ENCODE data around the gene LIPI. TPM values are rescaled to one million over a fixed set of nuclear protein-coding genes. Genes with fewer than 3 reads are reported as not detected.

LIPI gene
- total and polyA plus RNA-seq, 2 of the 13 experiments (the other 11 are each of a cell fraction or from before 2014, with no cell fraction given): not detected

DNA sequence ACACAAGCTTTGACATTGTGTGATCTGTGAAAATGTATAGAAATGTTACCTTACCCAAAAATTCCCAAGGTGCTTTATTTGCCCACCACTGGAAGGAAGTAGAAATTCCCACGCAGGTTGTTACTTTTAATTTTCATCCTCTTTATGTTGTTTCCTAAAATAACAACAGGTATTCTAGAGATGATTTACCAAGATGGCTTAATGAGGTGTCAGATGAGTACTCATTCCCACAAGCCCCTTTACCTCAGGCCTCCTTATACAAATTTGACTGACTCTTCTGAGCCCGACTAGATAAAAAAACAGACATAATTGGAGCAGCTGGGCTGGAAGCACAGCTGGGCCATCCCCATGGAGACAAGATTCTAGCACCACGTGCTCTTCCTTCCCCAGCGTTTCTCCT, 114.6 kb downstream of the LIPI start (continued):
- no peak for TF ChIP-seq ZNF776 (CRISPR knock-in tag; IDR thresholded peaks at IDR 0.05)

DNA sequence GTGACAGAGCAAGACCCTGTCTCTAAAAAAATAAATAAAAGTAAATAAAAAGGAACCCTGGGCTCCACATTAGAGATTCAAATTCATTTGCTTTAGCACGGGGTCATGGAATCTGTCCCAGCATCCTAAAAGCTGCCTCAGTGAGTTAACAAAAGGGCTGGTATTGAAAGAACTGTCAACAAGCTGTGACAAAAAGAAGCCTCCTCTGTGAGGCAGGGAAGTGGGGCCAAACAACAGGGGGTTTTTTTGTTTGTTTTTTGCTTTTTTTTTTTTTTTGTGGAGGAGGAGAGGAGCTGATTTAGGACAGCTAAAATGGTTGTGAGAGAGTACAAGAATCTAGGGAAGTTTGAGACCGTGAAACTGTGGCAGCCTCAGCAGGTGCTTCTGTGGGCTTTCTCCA, 115.7 kb downstream of the LIPI start:
- in situ Hi-C loops (cut with HindIII; ENCODE audit: extremely low pct_ligation_motif_present, low pct_unique_long_range_greater_than_20kb) (no loop called here), intact Hi-C loops (cut with micrococcal nuclease; ENCODE audit: unreplicated experiment) (no loop called here)
- Histone ChIP-seq H3K79me2 (ENCODE audit: insufficient read depth, low read length) (no peaks in the 10 kb centered on the region), H4K20me1 (ENCODE audit: insufficient read depth, low read length) (no peaks in the 10 kb centered on the region), H3K27me3 (ENCODE audit: control insufficient read depth in 1 of 2, insufficient read depth in 2 of 2, low read length in 2 of 2) (no peaks in the 10 kb centered on the region), H3K9me3 (ENCODE audit: low read length) (no peaks in the 10 kb centered on the region), H2AFZ (ENCODE audit: low read length) (no peak overlapping the region), H3K4me3 (replicated peaks in 1 of 3; ENCODE audit: insufficient read depth in 1 of 3, low read depth in 2 of 3, low read length in 3 of 3) (no peak overlapping the region), H3K27ac (ENCODE audit: extremely low read length, insufficient read depth, low read length) (no peak overlapping the region), H3K9ac (ENCODE audit: insufficient read depth, low read depth, low read length) (no peak overlapping the region), H3K4me1 (ENCODE audit: insufficient read depth, low read length) (no peaks in the 10 kb centered on the region), H3K36me3 (replicated peaks in 1 of 2; ENCODE audit: control insufficient read depth in 1 of 2, insufficient read depth in 2 of 2, low read length in 2 of 2) (no peaks in the 10 kb centered on the region; a peak in 1 of 5 replicates), H3K4me2 (ENCODE audit: low read depth, low read length) (no peak overlapping the region)
- TF ChIP-seq ZNF431 (CRISPR knock-in tag; IDR thresholded peaks at IDR 0.05; ENCODE audit: borderline replicate concordance, low read depth): no peak
- TF ChIP-seq TP53 (CRISPR knock-in tag; conservative IDR thresholded peaks at IDR 0.05): no peak
- TF ChIP-seq EHMT2 (IDR thresholded peaks at IDR 0.05; ENCODE audit: borderline replicate concordance, low read depth, low read length): no peak
- no peak for TF ChIP-seq ZNF292 (CRISPR knock-in tag; IDR thresholded peaks at IDR 0.05; ENCODE audit: borderline replicate concordance, low read depth)
- no peak for TF ChIP-seq ZNF501 (CRISPR knock-in tag; IDR thresholded peaks at IDR 0.05)
- no peak for TF ChIP-seq POGZ (CRISPR knock-in tag; IDR thresholded peaks at IDR 0.05)
- TF ChIP-seq E2F2 (CRISPR knock-in tag; IDR thresholded peaks at IDR 0.05; ENCODE audit: borderline replicate concordance): no peak
- TF ChIP-seq ZNF816 (CRISPR knock-in tag; IDR thresholded peaks at IDR 0.05; ENCODE audit: borderline replicate concordance): no peak
- TF ChIP-seq AFF4 (CRISPR knock-in tag; IDR thresholded peaks at IDR 0.05): no peak
- no peak for TF ChIP-seq ZBTB26 (CRISPR knock-in tag; IDR thresholded peaks at IDR 0.05; ENCODE audit: borderline replicate concordance)
- TF ChIP-seq TMF1 (CRISPR knock-in tag; IDR thresholded peaks at IDR 0.05; ENCODE audit: low read depth): no peak
- TF ChIP-seq MIER3 (CRISPR knock-in tag; IDR thresholded peaks at IDR 0.05; ENCODE audit: borderline replicate concordance): no peak
- no peak for TF ChIP-seq BCL6 (CRISPR knock-in tag; IDR thresholded peaks at IDR 0.05)
- FAIRE-seq (no peak), ATAC-seq (no peak), DNase-seq (ENCODE audit: low spot score) (no peak)
- 94% methylated on average over 2 of the region's 2 CpGs for WGBS (ENCODE audit: low lambda C conversion rate)
- no TSS peak for BruUV-seq (replicated peaks)
- ChIA-PET POLR2A (no interaction called here), CTCF (ENCODE audit: low intra/inter-chr PET ratio, low total read pairs) (no interaction called here)

Data from HepG2 (cell line).